SK-N-SH (cell line): ENCODE measurements around the gene C8G.

Experiments
- CHD2 ChIP-seq: fragments of 150-350 bp; IDR thresholded peaks from 2 replicates; pipeline ENCODE4 v1.6.1; 2018; ENCODE audit warnings: low read length; ENCODE audit not compliant: partially characterized antibody
- ELF1 ChIP-seq: IDR thresholded peaks from 2 replicates; pipeline ENCODE4 v1.4.0; 2012
- POLR2AphosphoS5 ChIP-seq: IDR thresholded peaks from 2 replicates; pipeline ENCODE4 v1.6.1; 2012; ENCODE audit warnings: low read depth, low read length
- RAD21 ChIP-seq: IDR thresholded peaks from 2 replicates; pipeline ENCODE4 v1.6.1; 2012; ENCODE audit warnings: mild to moderate bottlenecking, low read length
- RFX5 ChIP-seq: IDR thresholded peaks from 2 replicates; pipeline ENCODE4 v1.6.1; 2012; ENCODE audit warnings: mild to moderate bottlenecking, improper control_type of control experiment, low read length
- SMC3 ChIP-seq: IDR thresholded peaks from 2 replicates; pipeline ENCODE4 v1.6.1; 2012; ENCODE audit warnings: low read depth, low read length, improper control_type of control experiment
- YY1 ChIP-seq: IDR thresholded peaks from 2 replicates; pipeline ENCODE4 v1.4.0; 2012; ENCODE audit warnings: low read depth, mild to moderate bottlenecking
- TF ChIP-seq, protein P1 (sequence below): fragments of 200-600 bp; sonication (generic); IDR thresholded peaks from 2 replicates; pipeline ENCODE4 v1.6.1; 2017; ENCODE audit warnings: antibody characterized with exemption, mild to moderate bottlenecking, moderate library complexity
- TF ChIP-seq, protein P2 (sequence below): IDR thresholded peaks from 2 replicates; pipeline ENCODE4 v1.6.1; 2012; ENCODE audit warnings: mild to moderate bottlenecking, low read depth, low read length, moderate library complexity

DNA sequence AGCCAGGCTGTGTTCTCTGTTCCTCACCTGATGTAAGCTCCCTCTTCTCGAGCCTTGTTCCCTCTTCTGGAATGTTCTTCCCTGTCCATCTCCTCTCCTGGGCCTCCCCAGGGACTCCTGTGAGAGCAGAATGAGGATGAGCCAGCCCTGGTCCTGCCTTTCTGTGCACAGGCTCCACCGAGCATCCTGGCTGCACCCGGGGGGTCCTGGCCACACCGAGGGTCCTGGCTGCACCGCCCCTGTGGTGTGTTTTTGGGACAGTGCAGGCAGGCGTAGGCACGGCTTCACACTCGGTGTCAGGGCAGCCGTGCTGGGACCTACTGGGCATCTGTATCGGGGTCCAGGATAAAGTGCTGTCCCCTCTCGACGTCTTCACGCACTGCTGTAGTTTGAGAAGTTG lies 18.3 kb upstream of the C8G start:
- TF ChIP-seq, protein P1, sequence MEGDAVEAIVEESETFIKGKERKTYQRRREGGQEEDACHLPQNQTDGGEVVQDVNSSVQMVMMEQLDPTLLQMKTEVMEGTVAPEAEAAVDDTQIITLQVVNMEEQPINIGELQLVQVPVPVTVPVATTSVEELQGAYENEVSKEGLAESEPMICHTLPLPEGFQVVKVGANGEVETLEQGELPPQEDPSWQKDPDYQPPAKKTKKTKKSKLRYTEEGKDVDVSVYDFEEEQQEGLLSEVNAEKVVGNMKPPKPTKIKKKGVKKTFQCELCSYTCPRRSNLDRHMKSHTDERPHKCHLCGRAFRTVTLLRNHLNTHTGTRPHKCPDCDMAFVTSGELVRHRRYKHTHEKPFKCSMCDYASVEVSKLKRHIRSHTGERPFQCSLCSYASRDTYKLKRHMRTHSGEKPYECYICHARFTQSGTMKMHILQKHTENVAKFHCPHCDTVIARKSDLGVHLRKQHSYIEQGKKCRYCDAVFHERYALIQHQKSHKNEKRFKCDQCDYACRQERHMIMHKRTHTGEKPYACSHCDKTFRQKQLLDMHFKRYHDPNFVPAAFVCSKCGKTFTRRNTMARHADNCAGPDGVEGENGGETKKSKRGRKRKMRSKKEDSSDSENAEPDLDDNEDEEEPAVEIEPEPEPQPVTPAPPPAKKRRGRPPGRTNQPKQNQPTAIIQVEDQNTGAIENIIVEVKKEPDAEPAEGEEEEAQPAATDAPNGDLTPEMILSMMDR, result no peak
- no peak for TF ChIP-seq CHD2
- no peak for TF ChIP-seq SMC3
- TF ChIP-seq POLR2AphosphoS5, result no peak
- TF ChIP-seq RAD21, result no peak
- TF ChIP-seq, protein P2, sequence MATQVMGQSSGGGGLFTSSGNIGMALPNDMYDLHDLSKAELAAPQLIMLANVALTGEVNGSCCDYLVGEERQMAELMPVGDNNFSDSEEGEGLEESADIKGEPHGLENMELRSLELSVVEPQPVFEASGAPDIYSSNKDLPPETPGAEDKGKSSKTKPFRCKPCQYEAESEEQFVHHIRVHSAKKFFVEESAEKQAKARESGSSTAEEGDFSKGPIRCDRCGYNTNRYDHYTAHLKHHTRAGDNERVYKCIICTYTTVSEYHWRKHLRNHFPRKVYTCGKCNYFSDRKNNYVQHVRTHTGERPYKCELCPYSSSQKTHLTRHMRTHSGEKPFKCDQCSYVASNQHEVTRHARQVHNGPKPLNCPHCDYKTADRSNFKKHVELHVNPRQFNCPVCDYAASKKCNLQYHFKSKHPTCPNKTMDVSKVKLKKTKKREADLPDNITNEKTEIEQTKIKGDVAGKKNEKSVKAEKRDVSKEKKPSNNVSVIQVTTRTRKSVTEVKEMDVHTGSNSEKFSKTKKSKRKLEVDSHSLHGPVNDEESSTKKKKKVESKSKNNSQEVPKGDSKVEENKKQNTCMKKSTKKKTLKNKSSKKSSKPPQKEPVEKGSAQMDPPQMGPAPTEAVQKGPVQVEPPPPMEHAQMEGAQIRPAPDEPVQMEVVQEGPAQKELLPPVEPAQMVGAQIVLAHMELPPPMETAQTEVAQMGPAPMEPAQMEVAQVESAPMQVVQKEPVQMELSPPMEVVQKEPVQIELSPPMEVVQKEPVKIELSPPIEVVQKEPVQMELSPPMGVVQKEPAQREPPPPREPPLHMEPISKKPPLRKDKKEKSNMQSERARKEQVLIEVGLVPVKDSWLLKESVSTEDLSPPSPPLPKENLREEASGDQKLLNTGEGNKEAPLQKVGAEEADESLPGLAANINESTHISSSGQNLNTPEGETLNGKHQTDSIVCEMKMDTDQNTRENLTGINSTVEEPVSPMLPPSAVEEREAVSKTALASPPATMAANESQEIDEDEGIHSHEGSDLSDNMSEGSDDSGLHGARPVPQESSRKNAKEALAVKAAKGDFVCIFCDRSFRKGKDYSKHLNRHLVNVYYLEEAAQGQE, result no peak
- no peak for TF ChIP-seq RFX5
- TF ChIP-seq ELF1, result no peak
- TF ChIP-seq YY1, result no peak
